ENCODE data around the gene HEPHL1.

Gene HEPHL1

GRCh38 chr11:94144664-94145063 lies 123.5 kb downstream of the HEPHL1 start:
- Histone ChIP-seq H3K9me3 (ENCODE audit: insufficient read depth, low read depth, low read length) (no peaks in the 10 kb centered on the region), H3K36me3 (ENCODE audit: insufficient read depth, low read depth, low read length) (peaks cover 12% of the 10 kb centered on the region; the same call in 1 of the 2 replicates), H3K27ac (ENCODE audit: low read length) (no peak overlapping the region), H3K27me3 (ENCODE audit: insufficient read depth, low read length) (no peaks in the 10 kb centered on the region), H3K4me3 (ENCODE audit: low read length) (no peak overlapping the region), H3K4me1 (ENCODE audit: insufficient read depth, low read length) (peaks cover 29% of the 10 kb centered on the region; the same call in 1 of the 2 replicates), H3K9ac (ENCODE audit: low read depth, low read length) (no peak overlapping the region)

GRCh38 chr11:94145431-94145830 lies 124.3 kb downstream of the HEPHL1 start:
- Histone ChIP-seq H3K27me3 (ENCODE audit: insufficient read depth, low read length) (no peaks in the 10 kb centered on the region), H3K36me3 (ENCODE audit: insufficient read depth, low read depth, low read length) (peaks cover 12% of the 10 kb centered on the region; the same call in 1 of the 2 replicates), H3K4me1 (ENCODE audit: insufficient read depth, low read length) (peaks cover 21% of the 10 kb centered on the region; the same call in 1 of the 2 replicates), H3K9ac (ENCODE audit: low read depth, low read length) (no peak overlapping the region), H3K4me3 (ENCODE audit: low read length) (no peak overlapping the region), H3K9me3 (ENCODE audit: insufficient read depth, low read depth, low read length) (no peaks in the 10 kb centered on the region), H3K27ac (ENCODE audit: low read length) (no peak overlapping the region)

- H3K27ac ChIP-seq (ENCODE audit: low read length): no peak overlapping the region
Observed at GRCh38 chr11:94145916-94146315, 124.8 kb downstream of the HEPHL1 start.

GRCh38 chr11:94147433-94147845 lies 126.3 kb downstream of the HEPHL1 start:
- Histone ChIP-seq H3K9me3 (ENCODE audit: insufficient read depth, low read depth, low read length) (no peaks in the 10 kb centered on the region), H3K27me3 (ENCODE audit: insufficient read depth, low read length) (no peaks in the 10 kb centered on the region), H3K36me3 (ENCODE audit: insufficient read depth, low read depth, low read length) (peaks cover 12% of the 10 kb centered on the region; the same call in 1 of the 2 replicates), H3K27ac (ENCODE audit: low read length) (no peak overlapping the region), H3K4me1 (ENCODE audit: insufficient read depth, low read length) (peaks cover 15% of the 10 kb centered on the region), H3K4me3 (ENCODE audit: low read length) (no peak overlapping the region), H3K9ac (ENCODE audit: low read depth, low read length) (no peak overlapping the region)

More at GRCh38 chr11:94145916-94146315, 124.8 kb downstream of the HEPHL1 start:
- no peaks in the 10 kb centered on the region for H3K9me3 ChIP-seq (ENCODE audit: insufficient read depth, low read depth, low read length)
- no peaks in the 10 kb centered on the region for H3K27me3 ChIP-seq (ENCODE audit: insufficient read depth, low read length)
- no peak overlapping the region for H3K9ac ChIP-seq (ENCODE audit: low read depth, low read length)
- H3K4me1 ChIP-seq (ENCODE audit: insufficient read depth, low read length): peaks cover 23% of the 10 kb centered on the region
- peaks cover 12% of the 10 kb centered on the region; the same call in 1 of the 2 replicates for H3K36me3 ChIP-seq (ENCODE audit: insufficient read depth, low read depth, low read length)
- no peak overlapping the region for H3K4me3 ChIP-seq (ENCODE audit: low read length)

- H3K4me1 ChIP-seq (ENCODE audit: insufficient read depth, low read length): peaks cover 20% of the 10 kb centered on the region
- H3K27ac ChIP-seq (ENCODE audit: low read length): no peak overlapping the region
- no peak overlapping the region for H3K9ac ChIP-seq (ENCODE audit: low read depth, low read length)
- peaks cover 16% of the 10 kb centered on the region; the same call in 1 of the 2 replicates for H3K36me3 ChIP-seq (ENCODE audit: insufficient read depth, low read depth, low read length)
- H3K27me3 ChIP-seq (ENCODE audit: insufficient read depth, low read length): no peaks in the 10 kb centered on the region
- H3K9me3 ChIP-seq (ENCODE audit: insufficient read depth, low read depth, low read length): no peaks in the 10 kb centered on the region
- H3K4me3 ChIP-seq (ENCODE audit: low read length): no peak overlapping the region
Observed at GRCh38 chr11:94148189-94148588, 127.0 kb downstream of the HEPHL1 start.

GRCh38 chr11:94149431-94150017 lies 128.4 kb downstream of the HEPHL1 start:
- H3K9ac ChIP-seq (ENCODE audit: low read depth, low read length): no peak overlapping the region
- H3K27me3 ChIP-seq (ENCODE audit: insufficient read depth, low read length): no peaks in the 10 kb centered on the region
- no peak overlapping the region for H3K27ac ChIP-seq (ENCODE audit: low read length)
- peaks cover 24% of the 10 kb centered on the region for H3K4me1 ChIP-seq (ENCODE audit: insufficient read depth, low read length)
- H3K36me3 ChIP-seq (ENCODE audit: insufficient read depth, low read depth, low read length): peaks cover 29% of the 10 kb centered on the region
- H3K4me3 ChIP-seq (ENCODE audit: low read length): no peak overlapping the region
- no peaks in the 10 kb centered on the region for H3K9me3 ChIP-seq (ENCODE audit: insufficient read depth, low read depth, low read length)

- no peak overlapping the region for H3K27ac ChIP-seq (ENCODE audit: low read length)
- H3K4me1 ChIP-seq (ENCODE audit: insufficient read depth, low read length): peaks cover 24% of the 10 kb centered on the region
- no peak overlapping the region for H3K9ac ChIP-seq (ENCODE audit: low read depth, low read length)
- no peaks in the 10 kb centered on the region for H3K9me3 ChIP-seq (ENCODE audit: insufficient read depth, low read depth, low read length)
- H3K36me3 ChIP-seq (ENCODE audit: insufficient read depth, low read depth, low read length): peaks cover 30% of the 10 kb centered on the region
- H3K4me3 ChIP-seq (ENCODE audit: low read length): no peak overlapping the region
- H3K27me3 ChIP-seq (ENCODE audit: insufficient read depth, low read length): no peaks in the 10 kb centered on the region
Observed at GRCh38 chr11:94150056-94150455, 128.9 kb downstream of the HEPHL1 start.

GRCh38 chr11:94150704-94151685 lies 129.8 kb downstream of the HEPHL1 start:
- Histone ChIP-seq H3K4me3 (ENCODE audit: low read length) (no peak overlapping the region), H3K36me3 (ENCODE audit: insufficient read depth, low read depth, low read length) (peaks cover 30% of the 10 kb centered on the region), H3K27me3 (ENCODE audit: insufficient read depth, low read length) (no peaks in the 10 kb centered on the region), H3K9me3 (ENCODE audit: insufficient read depth, low read depth, low read length) (no peaks in the 10 kb centered on the region), H3K9ac (ENCODE audit: low read depth, low read length) (no peak overlapping the region), H3K4me1 (ENCODE audit: insufficient read depth, low read length) (peaks cover 24% of the 10 kb centered on the region), H3K27ac (ENCODE audit: low read length) (no peak overlapping the region)

GRCh38 chr11:94151903-94152677 lies 130.9 kb downstream of the HEPHL1 start:
- H3K4me1 ChIP-seq (ENCODE audit: insufficient read depth, low read length): peaks cover 21% of the 10 kb centered on the region
- H3K9me3 ChIP-seq (ENCODE audit: insufficient read depth, low read depth, low read length): no peaks in the 10 kb centered on the region
- no peak overlapping the region for H3K27ac ChIP-seq (ENCODE audit: low read length)
- peaks cover 29% of the 10 kb centered on the region for H3K36me3 ChIP-seq (ENCODE audit: insufficient read depth, low read depth, low read length)
- no peak overlapping the region for H3K9ac ChIP-seq (ENCODE audit: low read depth, low read length)
- no peaks in the 10 kb centered on the region for H3K27me3 ChIP-seq (ENCODE audit: insufficient read depth, low read length)
- H3K4me3 ChIP-seq (ENCODE audit: low read length): no peak overlapping the region

- H3K4me3 ChIP-seq (ENCODE audit: low read length): no peak overlapping the region
- H3K36me3 ChIP-seq (ENCODE audit: insufficient read depth, low read depth, low read length): peaks cover 29% of the 10 kb centered on the region
- H3K27me3 ChIP-seq (ENCODE audit: insufficient read depth, low read length): no peaks in the 10 kb centered on the region
- H3K4me1 ChIP-seq (ENCODE audit: insufficient read depth, low read length): peaks cover 21% of the 10 kb centered on the region
- no peak overlapping the region for H3K27ac ChIP-seq (ENCODE audit: low read length)
- H3K9ac ChIP-seq (ENCODE audit: low read depth, low read length): no peak overlapping the region
- H3K9me3 ChIP-seq (ENCODE audit: insufficient read depth, low read depth, low read length): no peaks in the 10 kb centered on the region
Observed at GRCh38 chr11:94152678-94153065, 131.5 kb downstream of the HEPHL1 start.

GRCh38 chr11:94153320-94153719 lies 132.2 kb downstream of the HEPHL1 start:
- H3K27ac ChIP-seq (ENCODE audit: low read length): no peak overlapping the region
- H3K9me3 ChIP-seq (ENCODE audit: insufficient read depth, low read depth, low read length): no peaks in the 10 kb centered on the region
- H3K36me3 ChIP-seq (ENCODE audit: insufficient read depth, low read depth, low read length): peaks cover 29% of the 10 kb centered on the region
- no peak overlapping the region for H3K4me3 ChIP-seq (ENCODE audit: low read length)
- no peaks in the 10 kb centered on the region for H3K27me3 ChIP-seq (ENCODE audit: insufficient read depth, low read length)
- H3K4me1 ChIP-seq (ENCODE audit: insufficient read depth, low read length): peaks cover 21% of the 10 kb centered on the region
- no peak overlapping the region for H3K9ac ChIP-seq (ENCODE audit: low read depth, low read length)
